GM12875 (cell line): ENCODE data around the gene ERMN.
"Not testable (repeated sequence)": the region's sequence is repeated elsewhere in the genome, so short reads cannot be mapped to it uniquely, and the experiment has no call there.

Experiments
- H3K4me3 ChIP-seq: one replicate; pipeline ENCODE4 v1.5.1; 2011; ENCODE audit warnings: low read depth, low read length, control low read depth
- TF ChIP-seq, protein P1 (sequence below): IDR thresholded peaks from 2 replicates; pipeline ENCODE4 v1.5.1; 2011; ENCODE audit warnings: low read depth, mild to moderate bottlenecking, control low read depth, inconsistent platforms, low read length, moderate library complexity, borderline replicate concordance; ENCODE audit not compliant: insufficient read depth

The ERMN gene, protein sequence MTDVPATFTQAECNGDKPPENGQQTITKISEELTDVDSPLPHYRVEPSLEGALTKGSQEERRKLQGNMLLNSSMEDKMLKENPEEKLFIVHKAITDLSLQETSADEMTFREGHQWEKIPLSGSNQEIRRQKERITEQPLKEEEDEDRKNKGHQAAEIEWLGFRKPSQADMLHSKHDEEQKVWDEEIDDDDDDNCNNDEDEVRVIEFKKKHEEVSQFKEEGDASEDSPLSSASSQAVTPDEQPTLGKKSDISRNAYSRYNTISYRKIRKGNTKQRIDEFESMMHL

DNA sequence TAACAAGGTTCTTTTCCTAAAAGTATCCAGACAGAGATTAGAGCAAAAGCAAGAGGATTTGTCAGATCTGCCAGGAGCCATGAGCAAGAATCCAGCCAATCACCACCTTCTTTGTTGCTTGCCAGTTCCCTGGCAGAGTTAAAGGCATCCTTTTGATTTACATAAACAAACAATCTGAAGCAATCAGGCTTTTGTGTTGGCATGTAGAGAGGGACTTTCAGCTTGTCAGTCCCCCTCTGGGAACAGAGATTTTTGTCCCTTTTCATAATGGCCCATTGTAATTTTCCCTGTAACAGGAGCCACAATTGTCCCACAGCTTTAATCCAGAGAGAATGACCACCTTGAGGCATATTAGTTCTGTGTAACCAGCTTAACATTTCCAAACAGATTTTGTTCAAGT lies at the start of gene ERMN:
ERMN (minus strand) TSS at position 39 of the 400 bp plus-strand sequence. CDS start 182 bp downstream, outside the sequence.
- TF ChIP-seq, protein P1, sequence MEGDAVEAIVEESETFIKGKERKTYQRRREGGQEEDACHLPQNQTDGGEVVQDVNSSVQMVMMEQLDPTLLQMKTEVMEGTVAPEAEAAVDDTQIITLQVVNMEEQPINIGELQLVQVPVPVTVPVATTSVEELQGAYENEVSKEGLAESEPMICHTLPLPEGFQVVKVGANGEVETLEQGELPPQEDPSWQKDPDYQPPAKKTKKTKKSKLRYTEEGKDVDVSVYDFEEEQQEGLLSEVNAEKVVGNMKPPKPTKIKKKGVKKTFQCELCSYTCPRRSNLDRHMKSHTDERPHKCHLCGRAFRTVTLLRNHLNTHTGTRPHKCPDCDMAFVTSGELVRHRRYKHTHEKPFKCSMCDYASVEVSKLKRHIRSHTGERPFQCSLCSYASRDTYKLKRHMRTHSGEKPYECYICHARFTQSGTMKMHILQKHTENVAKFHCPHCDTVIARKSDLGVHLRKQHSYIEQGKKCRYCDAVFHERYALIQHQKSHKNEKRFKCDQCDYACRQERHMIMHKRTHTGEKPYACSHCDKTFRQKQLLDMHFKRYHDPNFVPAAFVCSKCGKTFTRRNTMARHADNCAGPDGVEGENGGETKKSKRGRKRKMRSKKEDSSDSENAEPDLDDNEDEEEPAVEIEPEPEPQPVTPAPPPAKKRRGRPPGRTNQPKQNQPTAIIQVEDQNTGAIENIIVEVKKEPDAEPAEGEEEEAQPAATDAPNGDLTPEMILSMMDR, result no peak
- H3K4me3 ChIP-seq, result no peak within 1 kb of the TSS

DNA sequence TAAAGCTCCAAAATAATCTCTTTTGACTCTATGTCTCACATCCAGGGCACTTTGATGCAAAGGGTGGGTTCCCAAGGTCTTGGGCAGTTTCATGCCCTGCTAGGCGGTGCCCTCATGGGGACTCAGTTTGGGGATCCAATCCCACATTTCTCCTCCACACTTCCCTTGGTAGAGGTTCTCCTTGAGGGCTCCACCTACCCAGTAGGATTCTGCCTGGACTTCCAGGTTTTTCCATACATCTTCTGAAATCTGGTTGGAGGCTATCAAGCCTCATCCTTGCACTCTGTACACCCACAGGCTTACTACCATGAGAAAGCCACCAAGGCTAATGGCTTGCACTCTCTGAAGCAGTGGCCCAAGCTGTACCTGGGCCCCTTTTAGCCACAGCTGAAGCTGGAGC lies 49.8 kb upstream of the ERMN start:
- no peak overlapping the region for H3K4me3 ChIP-seq
- TF ChIP-seq, protein P1, result no peak

GRCh38 chr2:157368508-157368907 lies 42.9 kb upstream of the ERMN start:
- H3K4me3 ChIP-seq, result not testable (repeated sequence)

GRCh38 chr2:157367704-157368103 lies 42.1 kb upstream of the ERMN start:
- H3K4me3 ChIP-seq, result no peak overlapping the region
- TF ChIP-seq, protein P1, result no peak

DNA sequence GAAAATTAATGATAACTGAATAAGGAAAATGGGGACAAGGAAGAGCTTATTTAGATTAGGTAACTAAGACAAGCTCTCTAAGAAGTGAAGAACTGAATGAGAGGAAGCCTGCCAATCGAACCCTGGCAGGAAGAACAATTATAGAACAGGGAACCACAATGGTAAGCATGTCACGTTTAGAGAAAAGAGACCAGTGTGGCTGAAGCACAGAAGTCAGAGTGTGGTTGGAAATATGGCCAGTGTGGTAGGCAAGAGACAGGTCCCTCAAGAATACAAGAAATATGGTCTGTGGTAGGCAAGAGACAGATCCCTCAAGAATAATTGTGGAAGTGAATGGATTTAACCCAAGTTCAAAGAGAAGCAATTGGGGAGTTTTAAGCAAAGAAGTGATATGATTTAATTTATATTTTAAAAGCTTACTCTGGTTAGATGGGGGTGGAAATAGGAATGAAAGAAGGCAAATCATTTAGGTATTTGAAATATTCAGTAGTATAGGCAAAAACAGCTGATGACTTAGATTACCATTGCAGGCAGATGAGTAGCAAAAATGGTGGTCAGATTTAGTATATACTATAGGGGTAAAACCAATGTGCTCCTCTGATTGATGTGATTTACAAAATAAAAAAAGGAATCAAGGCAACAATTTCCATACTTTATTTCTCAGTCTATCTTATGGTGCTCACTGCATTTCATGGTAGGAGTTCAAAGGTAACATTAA lies 38.8 kb upstream of the ERMN start:
- no peak overlapping the region for H3K4me3 ChIP-seq
- TF ChIP-seq, protein P1, result no peak

DNA sequence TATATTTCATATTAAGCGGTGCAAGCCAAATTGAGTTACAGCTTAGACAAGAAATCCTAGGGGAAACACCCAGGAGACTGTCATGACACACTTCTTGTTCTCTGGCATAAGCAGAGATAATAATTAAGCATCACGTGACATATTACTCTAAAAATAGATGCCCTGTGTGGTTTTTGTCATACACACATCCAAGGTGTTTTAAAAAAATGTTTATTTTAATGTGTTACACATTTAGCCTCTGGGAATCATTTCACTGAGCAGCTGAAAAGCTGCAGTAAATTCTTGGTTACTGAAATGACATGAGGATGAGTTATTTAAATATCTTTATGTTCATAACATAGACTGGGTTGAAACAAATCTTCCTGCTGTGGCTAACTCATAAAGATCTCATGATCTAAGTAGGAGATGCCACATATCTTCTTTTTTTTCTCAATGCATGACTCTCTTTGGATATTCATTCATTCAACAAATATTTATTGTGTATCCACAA lies 38.0 kb upstream of the ERMN start:
- no peak overlapping the region for H3K4me3 ChIP-seq
- TF ChIP-seq, protein P1, result no peak

GRCh38 chr2:157362627-157363026 lies 37.0 kb upstream of the ERMN start:
- TF ChIP-seq, protein P1, result no peak

More at GRCh38 chr2:157362627-157363026, 37.0 kb upstream of the ERMN start:
- no peak overlapping the region for H3K4me3 ChIP-seq
